Kidney tubule cell (primary cell): ENCODE measurements around the gene SGIP1.
"Not testable (repeated sequence)": the region's sequence is repeated elsewhere in the genome, so short reads cannot be mapped to it uniquely, and the experiment has no call there.

Experiments
- DNase-seq: peaks from one replicate; pipeline ENCODE4 v3.0.0-alpha.2; 2018; ENCODE audit warnings: low spot score

SGIP1 gene

DNA sequence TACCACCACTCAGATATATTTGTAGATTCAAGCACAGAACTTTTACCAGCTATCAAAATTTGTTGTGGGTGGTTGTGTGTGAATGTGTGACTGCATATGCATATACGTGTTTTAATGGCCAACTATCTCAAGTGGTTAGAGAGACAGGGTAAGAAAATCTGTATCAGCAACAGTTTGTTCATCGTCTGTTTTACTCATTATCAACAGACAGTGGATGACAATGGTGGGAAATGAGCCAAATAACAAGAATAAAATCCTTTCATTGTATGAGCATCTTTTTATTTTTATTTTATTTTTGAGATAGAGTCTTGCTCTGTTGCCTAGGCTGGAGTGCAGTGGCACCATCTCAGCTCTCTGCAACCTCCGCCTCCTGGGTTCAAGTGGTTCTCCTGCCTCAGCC, 195.6 kb downstream of the SGIP1 start:
- DNase-seq = no peak

DNA sequence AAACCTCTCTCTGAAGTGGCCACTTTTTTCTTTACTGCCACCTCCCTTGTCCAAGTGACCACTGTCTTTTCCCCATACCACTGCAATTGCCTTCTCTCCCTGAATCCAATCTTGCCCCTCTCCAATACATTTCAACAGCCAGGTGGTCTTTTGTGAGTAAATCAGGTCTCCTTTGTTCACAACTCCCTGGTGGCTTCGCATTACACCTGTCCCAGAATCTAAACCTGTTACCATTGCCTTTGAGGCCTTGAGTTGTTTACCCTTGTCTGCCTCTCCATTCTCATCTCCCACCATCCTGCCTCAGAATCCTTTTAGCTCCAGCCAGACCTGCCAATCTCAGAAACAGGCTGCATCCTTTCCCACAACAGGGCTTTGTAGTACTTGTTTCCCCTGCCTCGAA, 196.5 kb downstream of the SGIP1 start:
- DNase-seq = no peak

DNA sequence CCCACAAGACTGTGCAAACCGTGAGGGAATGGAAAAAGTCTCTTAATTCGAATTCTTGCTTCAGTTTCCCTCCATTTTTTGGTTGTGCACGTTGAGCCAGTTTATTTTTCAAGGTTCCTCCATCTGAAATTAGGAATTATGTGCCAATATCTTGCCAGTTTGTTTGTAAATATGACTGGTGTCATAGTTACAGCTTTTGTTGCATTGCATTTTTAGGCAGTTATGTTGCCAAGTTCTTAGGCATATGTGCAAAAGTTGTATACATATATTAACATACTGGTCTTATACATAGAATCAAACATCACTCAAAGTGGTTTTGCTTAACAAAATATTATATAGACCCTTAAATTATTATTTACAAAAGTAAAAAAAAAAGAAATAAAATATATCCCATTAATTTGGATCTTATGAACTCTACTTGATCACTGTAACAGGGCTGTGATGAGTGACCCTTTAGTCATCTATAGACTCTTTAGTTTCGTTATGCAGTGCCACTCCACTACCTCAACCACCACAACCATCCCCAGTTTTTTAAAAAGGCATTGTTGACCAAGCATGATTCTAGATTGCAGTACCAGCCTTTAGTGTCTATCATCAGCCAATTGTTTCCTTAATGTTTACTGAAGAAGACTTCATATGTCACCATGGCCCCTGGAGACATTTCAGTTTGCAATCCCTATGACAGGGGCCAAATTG, 197.4 kb downstream of the SGIP1 start:
- DNase-seq = no peak

- no peak for DNase-seq
Measured at GRCh38 chr1:66732407-66733166, 198.6 kb downstream of the SGIP1 start.

GRCh38 chr1:66733348-66734017, 199.5 kb downstream of the SGIP1 start:
- DNase-seq = peak; percentile 39

- not testable (repeated sequence) for DNase-seq
Measured at GRCh38 chr1:66734531-66734930, 200.6 kb downstream of the SGIP1 start.

- no peak for DNase-seq
Measured at GRCh38 chr1:66737836-66738235, 203.9 kb downstream of the SGIP1 start.

GRCh38 chr1:66739401-66740157, 205.6 kb downstream of the SGIP1 start:
- no peak for DNase-seq

DNA sequence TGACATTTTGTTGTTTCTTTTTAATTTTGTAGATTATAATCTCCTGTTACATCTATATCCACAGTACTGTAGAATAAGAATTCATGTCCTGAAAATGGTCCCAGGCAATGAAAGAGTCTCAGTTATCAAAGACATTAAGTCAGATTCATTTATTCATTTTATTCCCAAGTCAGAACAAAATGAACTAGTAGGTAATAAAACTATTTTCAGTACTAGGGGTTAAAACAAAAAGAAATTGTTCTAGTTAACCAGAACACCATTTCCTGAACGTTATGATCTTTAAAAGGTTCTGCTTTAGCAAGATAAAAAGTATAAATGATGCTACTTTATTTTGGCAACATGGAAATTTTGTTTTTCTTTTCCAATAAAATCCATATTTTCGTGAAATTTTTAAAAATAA, 211.5 kb downstream of the SGIP1 start:
- DNase-seq = no peak

DNA sequence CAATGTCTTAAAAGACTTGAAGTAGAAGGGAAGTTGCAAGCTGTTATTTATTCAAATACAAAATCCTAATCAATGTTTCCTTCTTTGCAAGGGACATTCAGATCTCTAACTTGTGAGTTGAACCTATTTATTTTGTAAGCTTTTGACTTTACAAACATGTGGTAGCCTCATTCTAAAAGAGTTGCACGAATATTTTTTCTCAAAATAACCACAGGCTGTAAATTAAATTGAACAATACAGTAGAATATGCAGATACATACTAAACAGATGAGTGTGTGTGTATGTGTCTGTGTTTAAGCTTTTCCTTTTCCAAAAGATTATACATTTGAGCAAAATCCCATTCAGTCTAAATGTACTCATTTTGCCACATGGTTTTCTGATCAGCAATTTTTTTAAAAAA, 213.5 kb downstream of the SGIP1 start:
- no peak for DNase-seq

DNA sequence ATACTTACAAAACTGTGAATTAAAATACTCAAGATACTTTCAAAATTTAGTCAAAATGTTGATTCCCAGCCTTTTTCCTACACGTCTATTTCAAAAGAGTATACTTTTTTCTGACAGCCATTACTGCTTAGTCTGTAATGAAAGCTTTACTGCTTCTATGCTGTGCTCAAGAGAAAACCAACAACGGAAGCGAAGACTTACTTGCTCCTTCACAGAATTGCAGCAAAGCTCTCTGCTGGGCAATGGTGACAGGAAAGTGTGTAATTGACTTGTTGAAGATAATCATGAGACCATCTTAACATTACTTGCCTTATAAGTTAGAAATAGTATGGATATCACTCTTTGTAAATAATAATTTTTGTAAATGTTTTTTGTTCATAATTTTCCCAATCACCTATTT, 216.6 kb downstream of the SGIP1 start:
- no peak for DNase-seq

DNA sequence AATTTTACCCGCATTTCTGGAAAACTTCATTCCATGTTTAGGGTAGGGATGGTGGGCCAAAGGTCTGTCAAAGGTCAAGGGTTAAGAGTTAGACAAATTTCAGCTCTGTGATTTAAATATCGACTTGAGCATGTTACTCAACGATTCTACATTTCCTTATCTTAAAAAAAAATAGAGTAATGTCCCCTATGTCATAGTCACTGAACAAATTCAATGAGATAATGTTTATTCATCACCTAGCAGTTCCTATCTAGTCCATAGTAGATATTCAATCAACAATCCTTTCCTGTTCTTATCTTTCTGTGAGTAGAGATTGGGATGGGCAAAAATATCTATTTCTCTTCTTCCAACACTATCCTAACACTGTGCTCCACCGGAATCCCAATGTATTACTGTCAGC, 217.2 kb downstream of the SGIP1 start:
- no peak for DNase-seq

- peak; percentile 45 for DNase-seq
Measured at GRCh38 chr1:66752000-66752592, 218.1 kb downstream of the SGIP1 start, which contains the start of gene DYNLT5. Gene DYNLT5 (plus strand): TSS chr1:66752459. CDS start chr1:66754659, 2,200 bp downstream.

DNA sequence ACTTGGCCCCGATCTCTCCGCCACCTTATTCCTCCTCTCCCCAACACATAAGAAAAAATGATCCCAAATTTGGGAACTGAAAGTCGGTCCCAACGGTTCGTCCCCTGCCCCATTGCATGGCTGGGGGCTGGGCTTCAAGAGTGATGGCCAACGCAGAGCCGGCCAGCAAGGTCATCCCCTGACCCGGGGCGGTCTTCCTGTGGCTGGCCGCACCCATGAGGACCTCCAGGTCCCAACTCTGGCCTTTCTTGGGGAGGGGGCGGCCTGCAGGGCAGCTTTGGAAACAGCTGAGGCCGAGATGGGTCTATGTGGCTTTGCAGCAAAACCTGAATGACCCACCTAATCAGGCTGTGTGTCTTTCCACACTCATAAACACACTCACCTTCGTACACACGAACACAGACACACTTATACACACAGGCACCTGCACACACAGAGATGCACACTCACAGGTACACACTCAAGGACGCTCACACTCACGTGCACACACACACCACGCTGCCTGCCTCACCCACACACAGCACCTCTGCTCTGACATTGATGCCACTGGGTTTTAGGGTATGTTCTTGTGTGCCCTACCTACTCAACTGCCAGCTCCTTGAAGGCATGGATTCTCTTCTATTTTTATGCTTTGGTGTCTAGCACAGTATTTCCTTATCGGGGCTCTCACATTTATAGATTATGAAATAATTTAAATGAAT, 218.9 kb downstream of the SGIP1 start:
- DNase-seq = no peak

GRCh38 chr1:66757722-66758240, 223.8 kb downstream of the SGIP1 start:
- no peak for DNase-seq

- no peak for DNase-seq
Measured at GRCh38 chr1:66758241-66758755, 224.3 kb downstream of the SGIP1 start.

- no peak for DNase-seq
Measured at GRCh38 chr1:66760506-66760905, 226.6 kb downstream of the SGIP1 start.

DNA sequence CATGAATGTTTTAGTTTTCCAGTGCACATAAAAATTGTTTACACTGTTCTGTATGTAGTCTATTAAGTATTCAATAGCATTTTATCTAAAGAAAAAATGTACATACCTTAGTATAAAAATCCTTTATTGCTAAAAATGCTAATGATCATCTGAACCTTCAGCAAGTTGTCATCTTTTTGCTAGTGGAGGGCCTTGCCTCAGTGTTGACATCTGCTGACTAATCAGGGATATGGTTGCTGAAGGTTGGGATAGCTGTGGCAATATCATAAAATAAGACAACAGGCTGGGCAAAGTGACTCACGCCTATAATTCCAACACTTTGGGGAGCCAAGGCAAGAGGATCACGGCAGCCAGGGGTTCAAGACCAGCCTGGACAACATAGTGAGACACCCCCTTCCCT, 227.3 kb downstream of the SGIP1 start:
- DNase-seq = peak; percentile 5

- peak; percentile 61 for DNase-seq
Measured at GRCh38 chr1:66764994-66765578, 231.1 kb downstream of the SGIP1 start.

- no peak for DNase-seq
Measured at GRCh38 chr1:66767626-66768025, 233.7 kb downstream of the SGIP1 start.
